Measurements from ENCODE around the gene DLGAP4. TPM values are rescaled to one million over a fixed set of nuclear protein-coding genes. Genes with fewer than 3 reads are reported as not detected.

DLGAP4 gene
- total and polyA plus RNA-seq, 10 of the 15 experiments (the other 5 are each of a cell fraction or from before 2014, with no cell fraction given), result 0.42 to 43.3 (median 19.0) TPM

DNA sequence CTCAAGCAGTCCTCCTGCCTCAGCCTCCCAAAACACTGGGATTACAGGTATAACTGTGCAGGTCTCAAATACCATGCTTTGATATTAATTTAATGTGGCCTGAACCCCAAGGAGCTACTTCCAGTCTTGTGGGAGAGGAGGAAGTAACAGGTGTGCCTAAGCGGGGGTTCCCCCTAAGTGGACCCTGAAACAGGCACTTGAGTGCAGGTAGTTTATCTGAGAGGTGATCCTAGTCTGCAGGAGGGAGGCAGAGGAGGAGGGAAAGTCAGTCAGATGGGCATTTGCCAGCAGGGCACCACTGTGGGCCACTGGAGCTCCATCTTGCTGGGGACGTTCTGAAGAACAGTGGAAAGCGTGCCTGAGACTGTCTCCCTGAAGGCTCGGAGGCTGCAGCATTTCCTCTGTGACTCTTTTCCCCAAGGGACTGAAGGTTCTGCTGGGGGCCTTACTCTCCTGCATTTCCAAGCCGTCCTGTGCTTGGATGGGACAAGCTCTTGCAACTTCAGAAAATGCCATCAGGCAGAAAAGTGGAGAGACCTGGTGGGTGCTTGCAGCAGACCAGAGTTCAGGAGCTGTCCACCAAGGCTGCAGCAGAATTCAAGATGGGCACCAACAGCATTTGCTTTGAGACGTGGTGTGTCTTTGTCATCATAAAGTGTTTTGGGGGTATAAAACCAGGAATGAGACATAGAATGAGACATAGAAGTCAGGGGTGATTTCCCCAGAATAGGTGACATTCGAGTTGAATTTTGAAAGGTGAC is 4.6 kb upstream of the DLGAP4 start (continued):
- TF ChIP-seq, protein P1, sequence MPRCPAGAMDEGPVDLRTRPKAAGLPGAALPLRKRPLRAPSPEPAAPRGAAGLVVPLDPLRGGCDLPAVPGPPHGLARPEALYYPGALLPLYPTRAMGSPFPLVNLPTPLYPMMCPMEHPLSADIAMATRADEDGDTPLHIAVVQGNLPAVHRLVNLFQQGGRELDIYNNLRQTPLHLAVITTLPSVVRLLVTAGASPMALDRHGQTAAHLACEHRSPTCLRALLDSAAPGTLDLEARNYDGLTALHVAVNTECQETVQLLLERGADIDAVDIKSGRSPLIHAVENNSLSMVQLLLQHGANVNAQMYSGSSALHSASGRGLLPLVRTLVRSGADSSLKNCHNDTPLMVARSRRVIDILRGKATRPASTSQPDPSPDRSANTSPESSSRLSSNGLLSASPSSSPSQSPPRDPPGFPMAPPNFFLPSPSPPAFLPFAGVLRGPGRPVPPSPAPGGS (IDR thresholded peaks at IDR 0.05; ENCODE audit: borderline replicate concordance, insufficient read depth, low read depth, low read length, poor library complexity, severe bottlenecking), result no peak

DNA sequence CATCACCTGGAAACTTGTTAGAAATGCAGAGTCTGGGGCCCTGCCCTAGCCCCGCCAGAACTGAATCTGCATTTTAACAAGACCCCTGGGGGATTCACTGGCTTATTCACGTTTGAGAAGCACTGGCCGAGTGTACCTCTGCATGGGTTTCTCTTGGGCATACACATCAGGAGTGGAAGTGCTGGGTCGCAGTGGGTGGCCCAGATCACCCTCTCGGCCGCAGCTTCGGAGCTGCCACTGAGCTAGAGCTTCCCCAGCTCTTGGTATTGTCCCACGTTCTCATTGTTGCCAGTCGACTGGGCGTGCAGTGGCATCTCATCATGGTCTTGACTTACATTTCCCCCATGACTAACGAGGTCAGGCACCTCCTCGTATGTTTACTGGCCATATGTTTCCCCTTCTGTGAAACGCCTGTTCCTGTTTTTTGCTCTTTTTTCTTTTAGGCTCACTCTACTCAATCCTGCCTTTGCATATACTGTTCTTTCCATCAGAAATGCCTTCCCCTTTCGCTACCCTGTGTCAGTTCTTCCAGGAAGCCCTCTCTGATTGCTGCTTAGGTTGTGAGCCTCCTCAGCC is 3.0 kb upstream of the DLGAP4 start:
- H3K4me2 ChIP-seq (ENCODE audit: control insufficient read depth, insufficient read depth), result no peak overlapping the region
- no peak overlapping the region for H3K27ac ChIP-seq (ENCODE audit: control insufficient read depth, insufficient read depth)
- no peak for FAIRE-seq
- no peak overlapping the region for H3K9ac ChIP-seq (ENCODE audit: control insufficient read depth, insufficient read depth, low read length)
- SMC1A ChIA-PET (ENCODE audit: uncharacterized antibody, unreplicated experiment), result interaction anchor here (0.6 kb wide), 1 partner anchor 290 kb away, joined by 3 read pairs; no protein-coding TSS in a partner anchor
- H3K4me3 ChIP-seq, result no peak overlapping the region
- POLR2A ChIA-PET, result no interaction called here
- H3K27me3 ChIP-seq (replicated peaks in 1 of 2; ENCODE audit: control insufficient read depth in 2 of 2, insufficient read depth in 2 of 2, low read length in 1 of 2), result peaks cover 14 to 16% of the 10 kb centered on the region in 2 experiments
- 13% methylated on average over 14 of the region's 14 CpGs for WGBS (ENCODE audit: insufficient coverage, insufficient replicate concordance, low lambda C conversion rate, missing lambda C conversion rate)
- RAD21 ChIA-PET (ENCODE audit: unreplicated experiment), result no interaction called here
- in situ Hi-C loops (cut with MboI) (no loop called here), intact Hi-C loops (cut with micrococcal nuclease; ENCODE audit: unreplicated experiment) (no loop called here)
- no peaks in the 10 kb centered on the region for H3K9me3 ChIP-seq (replicated peaks; ENCODE audit: control insufficient read depth, insufficient read depth, low read length)
- no peak for DNase-seq (ENCODE audit: low read depth, low spot score)
- no peak overlapping the region for H2AFZ ChIP-seq (ENCODE audit: control insufficient read depth, low read depth, low read length)
- no peaks in the 10 kb centered on the region for H4K20me1 ChIP-seq (ENCODE audit: control insufficient read depth, insufficient read depth)
- no peaks in the 10 kb centered on the region for H3K79me2 ChIP-seq (ENCODE audit: control insufficient read depth, insufficient read depth, low read length)
- no TSS peak for BruUV-seq (replicated peaks)
- no peaks in the 10 kb centered on the region for H3K36me3 ChIP-seq (ENCODE audit: control insufficient read depth in 2 of 2, insufficient read depth in 2 of 2, low read length in 1 of 2)
- H3K4me1 ChIP-seq (ENCODE audit: control insufficient read depth, insufficient read depth, low read length), result no peaks in the 10 kb centered on the region
- no peak for ATAC-seq
- CTCF ChIA-PET, result no interaction called here
- TF ChIP-seq FOS (IDR thresholded peaks at IDR 0.05; ENCODE audit: borderline replicate concordance, extremely low read depth, insufficient read length) (no peak), SIN3A (IDR thresholded peaks at IDR 0.05; ENCODE audit: low read depth, low read length) (no peak), DPF2 (IDR thresholded peaks at IDR 0.05) (no peak), ZNF24 (IDR thresholded peaks at IDR 0.05) (no peak), MTA3 (IDR thresholded peaks at IDR 0.05; ENCODE audit: borderline replicate concordance, low read length) (no peak), CBX3 (IDR thresholded peaks at IDR 0.05; ENCODE audit: borderline replicate concordance, low read depth) (no peak), RELA (IDR thresholded peaks at IDR 0.05; ENCODE audit: borderline replicate concordance, partially characterized antibody) (no peak), ZNF207 (IDR thresholded peaks at IDR 0.05; ENCODE audit: borderline replicate concordance) (no peak), NFIC (IDR thresholded peaks at IDR 0.05; ENCODE audit: low read depth, low read length) (no peak)
- TF ChIP-seq, protein P2, sequence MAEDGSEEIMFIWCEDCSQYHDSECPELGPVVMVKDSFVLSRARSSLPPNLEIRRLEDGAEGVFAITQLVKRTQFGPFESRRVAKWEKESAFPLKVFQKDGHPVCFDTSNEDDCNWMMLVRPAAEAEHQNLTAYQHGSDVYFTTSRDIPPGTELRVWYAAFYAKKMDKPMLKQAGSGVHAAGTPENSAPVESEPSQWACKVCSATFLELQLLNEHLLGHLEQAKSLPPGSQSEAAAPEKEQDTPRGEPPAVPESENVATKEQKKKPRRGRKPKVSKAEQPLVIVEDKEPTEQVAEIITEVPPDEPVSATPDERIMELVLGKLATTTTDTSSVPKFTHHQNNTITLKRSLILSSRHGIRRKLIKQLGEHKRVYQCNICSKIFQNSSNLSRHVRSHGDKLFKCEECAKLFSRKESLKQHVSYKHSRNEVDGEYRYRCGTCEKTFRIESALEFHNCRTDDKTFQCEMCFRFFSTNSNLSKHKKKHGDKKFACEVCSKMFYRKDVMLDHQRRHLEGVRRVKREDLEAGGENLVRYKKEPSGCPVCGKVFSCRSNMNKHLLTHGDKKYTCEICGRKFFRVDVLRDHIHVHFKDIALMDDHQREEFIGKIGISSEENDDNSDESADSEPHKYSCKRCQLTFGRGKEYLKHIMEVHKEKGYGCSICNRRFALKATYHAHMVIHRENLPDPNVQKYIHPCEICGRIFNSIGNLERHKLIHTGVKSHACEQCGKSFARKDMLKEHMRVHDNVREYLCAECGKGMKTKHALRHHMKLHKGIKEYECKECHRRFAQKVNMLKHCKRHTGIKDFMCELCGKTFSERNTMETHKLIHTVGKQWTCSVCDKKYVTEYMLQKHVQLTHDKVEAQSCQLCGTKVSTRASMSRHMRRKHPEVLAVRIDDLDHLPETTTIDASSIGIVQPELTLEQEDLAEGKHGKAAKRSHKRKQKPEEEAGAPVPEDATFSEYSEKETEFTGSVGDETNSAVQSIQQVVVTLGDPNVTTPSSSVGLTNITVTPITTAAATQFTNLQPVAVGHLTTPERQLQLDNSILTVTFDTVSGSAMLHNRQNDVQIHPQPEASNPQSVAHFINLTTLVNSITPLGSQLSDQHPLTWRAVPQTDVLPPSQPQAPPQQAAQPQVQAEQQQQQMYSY (CRISPR knock-in tag; IDR thresholded peaks at IDR 0.05), result no peak
- TF ChIP-seq, protein P3, sequence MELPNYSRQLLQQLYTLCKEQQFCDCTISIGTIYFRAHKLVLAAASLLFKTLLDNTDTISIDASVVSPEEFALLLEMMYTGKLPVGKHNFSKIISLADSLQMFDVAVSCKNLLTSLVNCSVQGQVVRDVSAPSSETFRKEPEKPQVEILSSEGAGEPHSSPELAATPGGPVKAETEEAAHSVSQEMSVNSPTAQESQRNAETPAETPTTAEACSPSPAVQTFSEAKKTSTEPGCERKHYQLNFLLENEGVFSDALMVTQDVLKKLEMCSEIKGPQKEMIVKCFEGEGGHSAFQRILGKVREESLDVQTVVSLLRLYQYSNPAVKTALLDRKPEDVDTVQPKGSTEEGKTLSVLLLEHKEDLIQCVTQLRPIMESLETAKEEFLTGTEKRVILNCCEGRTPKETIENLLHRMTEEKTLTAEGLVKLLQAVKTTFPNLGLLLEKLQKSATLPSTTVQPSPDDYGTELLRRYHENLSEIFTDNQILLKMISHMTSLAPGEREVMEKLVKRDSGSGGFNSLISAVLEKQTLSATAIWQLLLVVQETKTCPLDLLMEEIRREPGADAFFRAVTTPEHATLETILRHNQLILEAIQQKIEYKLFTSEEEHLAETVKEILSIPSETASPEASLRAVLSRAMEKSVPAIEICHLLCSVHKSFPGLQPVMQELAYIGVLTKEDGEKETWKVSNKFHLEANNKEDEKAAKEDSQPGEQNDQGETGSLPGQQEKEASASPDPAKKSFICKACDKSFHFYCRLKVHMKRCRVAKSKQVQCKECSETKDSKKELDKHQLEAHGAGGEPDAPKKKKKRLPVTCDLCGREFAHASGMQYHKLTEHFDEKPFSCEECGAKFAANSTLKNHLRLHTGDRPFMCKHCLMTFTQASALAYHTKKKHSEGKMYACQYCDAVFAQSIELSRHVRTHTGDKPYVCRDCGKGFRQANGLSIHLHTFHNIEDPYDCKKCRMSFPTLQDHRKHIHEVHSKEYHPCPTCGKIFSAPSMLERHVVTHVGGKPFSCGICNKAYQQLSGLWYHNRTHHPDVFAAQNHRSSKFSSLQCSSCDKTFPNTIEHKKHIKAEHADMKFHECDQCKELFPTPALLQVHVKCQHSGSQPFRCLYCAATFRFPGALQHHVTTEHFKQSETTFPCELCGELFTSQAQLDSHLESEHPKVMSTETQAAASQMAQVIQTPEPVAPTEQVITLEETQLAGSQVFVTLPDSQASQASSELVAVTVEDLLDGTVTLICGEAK (IDR thresholded peaks at IDR 0.05; ENCODE audit: borderline replicate concordance), result no peak

Measured in GM12878 (cell line).